HG03196 (cell line): ENCODE measurements around the gene CHRM4.
"Not testable (repeated sequence)": the region's sequence is repeated elsewhere in the genome, so short reads cannot be mapped to it uniquely, and the experiment has no call there.

Experiments used
- ATAC-seq: cut with Tn5 transposase; IDR thresholded peaks from one replicate; pipeline ENCODE4 v1.9.1; 2021; ENCODE audit not compliant: unreplicated experiment

Gene CHRM4

DNA sequence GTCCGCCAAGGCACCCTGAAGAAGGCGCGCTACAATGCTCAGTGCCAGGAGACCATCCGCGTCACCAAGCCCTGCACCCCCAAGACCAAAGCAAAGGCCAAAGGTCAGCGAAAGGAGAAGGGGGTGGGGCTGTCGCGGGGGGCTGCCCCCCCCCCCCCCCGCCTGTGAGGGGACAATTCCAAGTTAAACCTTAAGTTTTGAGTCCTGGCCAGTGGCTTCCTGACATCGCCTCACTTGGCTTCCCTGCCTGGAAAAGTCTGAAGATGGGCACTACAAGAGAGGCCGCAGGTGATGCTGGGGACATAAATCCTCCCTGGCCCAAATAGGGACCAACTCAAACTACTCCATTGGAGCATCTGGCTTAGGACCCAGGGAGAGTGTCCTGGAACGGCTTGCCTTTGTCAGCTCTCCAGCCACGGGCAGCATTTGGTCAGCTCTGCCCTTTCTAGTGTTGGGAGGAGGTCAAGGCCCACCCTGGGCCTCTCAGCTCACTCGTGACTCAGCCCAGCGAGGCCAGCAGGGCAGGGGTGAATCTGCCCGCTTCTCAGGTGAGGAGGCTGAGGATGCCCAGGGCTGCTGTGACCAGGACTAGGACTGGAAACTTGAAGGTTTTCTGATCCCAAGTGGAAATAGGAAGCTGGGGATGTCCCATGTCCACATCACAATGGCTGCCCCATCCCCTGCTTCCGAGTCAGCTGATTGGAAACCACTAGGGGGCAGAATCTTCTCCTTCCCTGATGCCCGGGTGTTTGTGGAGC is 8.8 kb downstream of the CHRM4 start:
- ATAC-seq: no peak

DNA sequence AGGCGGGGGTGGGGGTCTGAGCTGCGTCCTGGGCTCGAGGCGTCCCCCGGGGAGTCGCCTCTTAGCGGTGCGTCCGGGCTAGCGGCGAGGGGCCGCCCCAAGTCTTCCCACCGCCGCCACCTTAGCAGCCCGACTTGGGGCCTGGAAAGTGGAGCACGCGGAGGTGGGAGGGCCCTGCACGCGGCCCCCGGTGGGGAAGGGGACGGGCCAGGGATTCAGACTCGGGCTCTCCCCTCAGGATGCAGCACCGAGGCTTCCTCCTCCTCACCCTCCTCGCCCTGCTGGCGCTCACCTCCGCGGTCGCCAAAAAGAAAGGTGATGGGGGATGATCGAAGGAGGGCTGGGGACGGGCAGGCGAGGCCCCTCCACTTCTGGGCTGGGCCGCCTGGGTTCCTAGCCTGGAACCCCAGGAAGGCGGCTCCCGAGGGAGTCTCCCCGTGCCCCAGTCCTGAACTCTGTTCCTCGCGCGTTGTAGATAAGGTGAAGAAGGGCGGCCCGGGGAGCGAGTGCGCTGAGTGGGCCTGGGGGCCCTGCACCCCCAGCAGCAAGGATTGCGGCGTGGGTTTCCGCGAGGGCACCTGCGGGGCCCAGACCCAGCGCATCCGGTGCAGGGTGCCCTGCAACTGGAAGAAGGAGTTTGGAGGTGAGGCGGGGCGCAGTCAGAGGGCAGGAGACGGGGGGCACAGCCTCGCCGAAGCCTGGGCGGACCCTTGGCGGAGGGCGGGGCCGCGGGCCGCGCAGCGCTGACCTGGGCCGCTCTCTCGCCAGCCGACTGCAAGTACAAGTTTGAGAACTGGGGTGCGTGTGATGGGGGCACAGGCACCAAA is 9.5 kb downstream of the CHRM4 start:
- ATAC-seq: no peak

DNA sequence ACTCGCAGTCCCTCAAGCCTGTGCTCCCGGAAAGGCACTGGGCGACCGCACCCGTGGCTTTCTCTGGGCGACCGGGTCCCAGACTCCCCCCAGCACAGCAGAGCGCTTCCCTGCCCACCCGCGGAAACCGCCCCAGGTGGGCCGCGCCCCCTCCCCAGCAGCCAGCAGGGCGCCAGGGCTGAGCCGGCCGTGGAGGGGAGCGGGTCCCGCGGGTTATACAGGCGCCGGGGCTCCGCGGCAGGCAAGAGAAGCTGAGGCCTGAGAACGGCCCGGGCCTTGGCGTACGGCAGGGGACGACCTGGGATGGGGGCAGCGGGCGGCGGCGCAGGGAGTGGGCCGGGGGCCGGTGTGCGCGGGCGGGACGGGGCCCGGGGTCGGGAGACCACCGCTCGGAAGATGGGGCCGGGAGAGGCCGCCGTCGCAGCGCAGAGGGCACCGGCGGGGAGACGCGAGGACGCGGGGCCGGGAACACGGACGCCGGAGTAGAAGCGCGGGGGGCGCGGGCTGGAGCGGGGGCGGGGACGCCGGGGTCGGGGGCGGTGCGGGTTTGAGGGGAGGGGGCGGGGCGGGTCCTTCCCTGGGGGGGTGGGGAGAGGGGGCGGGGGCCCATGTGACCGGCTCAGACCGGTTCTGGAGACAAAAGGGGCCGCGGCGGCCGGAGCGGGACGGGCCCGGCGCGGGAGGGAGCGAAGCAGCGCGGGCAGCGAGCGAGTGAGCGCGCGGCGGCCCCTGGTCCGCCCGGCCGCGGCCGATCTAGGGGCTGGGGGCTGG is 10.3 kb downstream of the CHRM4 start, which contains the start of gene MDK:
TSS of gene MDK (plus strand) at position 622 of the 771 bp plus-strand sequence. CDS start 389 bp downstream, outside the sequence.
- no peak for ATAC-seq

DNA sequence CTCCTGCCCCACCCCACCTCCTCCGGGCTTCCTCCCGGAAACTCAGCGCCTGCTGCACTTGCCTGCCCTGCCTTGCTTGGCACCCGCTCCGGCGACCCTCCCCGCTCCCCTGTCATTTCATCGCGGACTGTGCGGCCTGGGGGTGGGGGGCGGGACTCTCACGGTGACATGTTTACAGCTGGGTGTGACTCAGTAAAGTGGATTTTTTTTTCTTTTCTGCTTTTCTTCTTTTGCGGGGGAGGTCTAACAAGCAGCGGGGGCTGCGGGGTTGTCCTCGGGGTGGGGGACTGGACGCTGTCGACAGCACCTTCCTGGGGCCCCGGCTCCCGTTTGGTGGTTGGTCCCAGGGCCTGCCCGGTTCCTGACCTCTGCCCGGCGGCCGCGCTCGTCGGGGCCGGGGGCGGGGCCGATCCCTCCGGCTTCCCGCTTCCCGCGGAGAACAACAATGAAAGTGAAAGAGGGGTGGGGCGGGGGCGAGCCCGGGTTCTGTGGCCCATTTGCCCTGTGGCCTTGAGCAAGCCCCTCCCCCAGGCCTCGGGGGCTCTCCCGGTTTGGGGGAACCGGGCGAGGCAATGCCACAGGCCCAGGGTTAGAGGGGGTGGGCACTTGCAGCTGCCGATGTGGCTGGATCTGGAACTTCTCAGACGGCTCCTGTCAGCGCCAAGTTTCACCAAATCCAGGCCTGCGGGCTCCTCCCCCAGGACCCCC is 11.1 kb downstream of the CHRM4 start:
- ATAC-seq: no peak

DNA sequence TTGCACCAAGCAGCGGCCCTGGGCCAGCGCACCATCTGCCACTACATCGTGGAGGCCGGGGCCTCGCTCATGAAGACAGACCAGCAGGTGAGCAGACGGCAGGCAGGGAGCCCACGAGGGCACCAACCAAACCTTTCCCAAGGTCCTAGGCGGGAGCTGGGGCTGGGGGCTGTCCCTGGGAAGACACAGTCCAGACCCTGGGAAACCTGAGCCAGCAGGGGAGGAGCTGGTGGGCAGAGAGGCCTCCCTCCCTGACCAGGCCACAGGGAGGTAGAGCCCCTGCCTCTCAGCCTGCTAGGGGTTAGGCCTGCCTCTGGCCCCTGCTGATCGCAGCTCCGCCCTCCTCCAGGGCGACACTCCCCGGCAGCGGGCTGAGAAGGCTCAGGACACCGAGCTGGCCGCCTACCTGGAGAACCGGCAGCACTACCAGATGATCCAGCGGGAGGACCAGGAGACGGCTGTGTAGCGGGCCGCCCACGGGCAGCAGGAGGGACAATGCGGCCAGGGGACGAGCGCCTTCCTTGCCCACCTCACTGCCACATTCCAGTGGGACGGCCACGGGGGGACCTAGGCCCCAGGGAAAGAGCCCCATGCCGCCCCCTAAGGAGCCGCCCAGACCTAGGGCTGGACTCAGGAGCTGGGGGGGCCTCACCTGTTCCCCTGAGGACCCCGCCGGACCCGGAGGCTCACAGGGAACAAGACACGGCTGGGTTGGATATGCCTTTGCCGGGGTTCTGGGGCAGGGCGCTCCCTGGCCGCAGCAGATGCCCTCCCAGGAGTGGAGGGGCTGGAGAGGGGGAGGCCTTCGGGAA is 11.9 kb downstream of the CHRM4 start:
- not testable (repeated sequence) for ATAC-seq

DNA sequence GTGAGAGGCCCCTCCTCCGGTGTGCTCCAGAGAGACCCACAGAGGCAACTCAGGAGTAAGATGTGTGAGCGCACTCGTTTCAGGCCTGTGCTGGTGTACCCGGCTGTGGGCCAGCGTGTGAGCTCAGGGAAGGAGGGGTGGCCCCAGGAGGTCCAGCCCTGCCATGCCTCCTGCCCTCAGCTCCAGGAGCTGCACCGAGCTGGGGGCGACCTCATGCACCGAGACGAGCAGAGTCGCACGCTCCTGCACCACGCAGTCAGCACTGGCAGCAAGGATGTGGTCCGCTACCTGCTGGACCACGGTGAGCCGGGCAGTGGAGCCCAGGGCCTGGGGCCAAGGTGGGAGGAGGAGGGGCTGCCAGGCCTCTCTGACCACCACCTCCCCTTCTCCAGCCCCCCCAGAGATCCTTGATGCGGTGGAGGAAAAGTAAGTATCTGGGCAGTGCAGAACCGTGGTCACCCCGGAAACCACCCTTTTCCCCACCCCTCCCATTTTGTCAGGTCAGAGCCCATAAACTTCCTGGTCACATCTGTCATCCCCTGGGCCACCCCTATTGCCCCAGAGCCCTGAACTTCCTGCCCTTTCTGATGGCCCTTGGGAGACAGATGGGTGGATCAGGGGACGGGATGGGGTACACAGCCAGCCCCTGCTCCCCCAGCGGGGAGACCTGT is 12.6 kb downstream of the CHRM4 start:
- ATAC-seq: no peak

DNA sequence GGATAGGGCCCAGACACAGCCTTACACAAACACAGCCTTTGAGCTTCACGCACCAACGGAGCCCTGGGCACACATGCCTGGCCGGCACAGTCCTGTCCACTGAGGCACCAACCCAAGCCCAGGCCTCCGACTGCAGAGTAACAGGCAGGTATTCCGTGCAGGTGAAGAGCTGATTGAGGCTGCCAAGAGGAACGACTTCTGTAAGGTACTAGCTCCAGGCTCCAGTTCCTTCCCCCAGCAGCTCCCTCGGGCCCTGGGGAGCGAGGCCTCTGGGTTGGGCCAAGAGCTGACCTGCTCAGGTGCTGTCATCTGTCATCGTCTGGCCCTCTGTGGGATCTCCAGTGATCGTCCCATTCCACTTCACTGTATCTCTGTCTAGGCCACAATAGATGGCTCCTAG is 13.3 kb downstream of the CHRM4 start:
- no peak for ATAC-seq

DNA sequence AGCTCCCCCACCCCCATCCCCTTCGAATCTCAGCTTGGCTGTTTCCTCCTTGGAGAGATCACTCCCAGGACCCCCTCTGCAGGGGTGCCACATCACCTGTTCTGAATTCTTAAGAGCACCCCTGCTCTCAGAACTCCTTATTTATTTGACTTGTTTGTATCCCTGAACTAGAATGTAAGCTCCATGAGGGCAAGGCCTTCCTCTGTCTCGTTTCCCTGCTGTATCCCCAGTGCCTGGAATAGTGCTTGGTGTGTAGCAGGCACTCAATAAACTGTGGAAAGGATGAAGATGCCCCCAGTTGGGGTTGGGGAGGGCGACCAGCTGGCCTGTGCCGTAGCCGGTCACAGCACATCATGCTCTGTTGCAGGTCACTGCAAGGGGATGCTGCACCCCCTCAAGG is 13.7 kb downstream of the CHRM4 start:
- no peak for ATAC-seq

DNA sequence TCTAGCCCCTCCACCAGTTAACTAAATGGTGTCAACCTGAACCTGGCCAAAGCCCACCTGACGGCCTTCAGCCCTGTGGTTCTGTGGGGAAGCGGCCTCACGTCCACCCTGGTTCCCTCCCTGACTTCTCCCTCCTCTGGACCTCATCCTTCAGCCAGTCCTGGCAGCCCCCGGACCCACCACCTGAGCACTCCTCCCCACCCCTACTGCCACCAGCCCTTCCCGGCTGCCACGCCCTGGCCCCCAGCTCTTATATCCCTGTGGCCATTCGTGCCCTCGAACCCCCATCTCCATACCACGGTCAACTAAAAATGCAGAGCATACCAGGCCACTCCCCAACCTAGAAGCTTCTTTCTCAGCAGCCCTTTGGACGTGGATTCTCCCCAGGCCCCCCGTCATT is 14.3 kb downstream of the CHRM4 start:
- ATAC-seq: no peak

DNA sequence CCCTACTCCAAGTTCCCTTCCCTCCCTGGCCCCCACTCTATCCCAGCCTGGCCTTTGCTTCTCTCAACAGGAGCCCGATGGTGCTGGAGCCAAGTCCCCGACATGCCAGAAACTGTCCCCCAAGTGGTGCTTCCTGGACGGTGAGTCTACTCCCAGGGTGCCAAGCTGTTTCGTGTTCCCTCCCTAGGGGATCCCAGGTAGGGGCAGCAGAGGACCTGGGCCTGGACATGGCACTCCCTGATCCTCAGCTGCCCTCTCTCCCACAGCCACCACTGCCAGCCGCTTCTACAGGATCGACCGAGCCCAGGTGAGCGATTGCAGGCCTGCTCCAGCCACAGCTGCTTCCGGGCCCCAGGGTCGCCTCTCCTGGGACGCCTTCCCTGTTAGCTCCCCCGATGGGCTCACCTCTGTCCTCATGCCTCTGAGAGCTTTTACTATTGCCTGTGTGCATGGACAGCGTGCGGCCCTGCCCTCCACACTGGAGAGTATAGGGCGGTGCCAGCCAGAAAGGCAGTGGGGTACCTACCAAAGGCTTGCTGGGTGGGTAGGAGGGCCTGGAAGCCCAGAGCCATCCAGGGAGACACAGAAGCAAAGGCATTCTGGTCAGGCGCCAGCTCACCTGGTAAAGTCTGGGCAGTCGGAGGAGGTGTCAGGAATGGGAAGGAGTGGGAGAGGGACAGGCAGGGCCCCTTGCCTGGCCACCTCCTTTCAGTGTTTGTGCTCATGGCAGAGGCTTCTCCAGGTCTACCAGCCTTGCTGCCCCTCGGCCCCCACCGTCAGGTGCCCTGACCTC is 15.1 kb downstream of the CHRM4 start:
- no peak for ATAC-seq

DNA sequence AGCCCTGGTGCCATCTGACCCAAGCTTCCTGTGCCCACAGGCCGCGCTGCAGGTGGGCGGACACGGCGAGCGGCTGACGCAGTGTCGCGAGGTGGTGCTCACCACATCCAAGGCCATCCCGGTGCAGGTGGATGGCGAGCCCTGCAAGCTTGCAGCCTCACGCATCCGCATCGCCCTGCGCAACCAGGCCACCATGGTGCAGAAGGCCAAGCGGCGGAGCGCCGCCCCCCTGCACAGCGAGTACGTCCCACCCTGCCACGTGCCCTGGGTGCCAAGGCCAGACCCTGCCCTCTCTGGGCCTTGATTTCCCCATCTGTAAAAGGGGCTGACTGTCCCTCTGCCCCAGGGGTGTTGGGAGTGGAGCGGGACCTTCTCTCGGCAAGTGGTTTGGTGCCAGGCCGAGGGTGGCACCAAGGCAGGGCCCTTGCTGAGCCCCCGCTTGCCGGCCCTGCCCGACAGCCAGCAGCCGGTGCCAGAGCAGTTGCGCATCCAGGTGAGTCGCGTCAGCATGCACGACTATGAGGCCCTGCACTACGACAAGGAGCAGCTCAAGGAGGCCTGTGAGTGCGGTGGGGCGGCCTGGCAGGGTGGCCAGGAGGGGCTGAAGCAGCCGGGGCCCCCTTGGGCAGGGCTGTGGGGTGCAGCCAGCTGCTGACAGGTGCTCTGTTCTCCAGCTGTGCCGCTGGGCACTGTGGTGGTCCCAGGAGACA is 16.0 kb downstream of the CHRM4 start:
- ATAC-seq: no peak

DNA sequence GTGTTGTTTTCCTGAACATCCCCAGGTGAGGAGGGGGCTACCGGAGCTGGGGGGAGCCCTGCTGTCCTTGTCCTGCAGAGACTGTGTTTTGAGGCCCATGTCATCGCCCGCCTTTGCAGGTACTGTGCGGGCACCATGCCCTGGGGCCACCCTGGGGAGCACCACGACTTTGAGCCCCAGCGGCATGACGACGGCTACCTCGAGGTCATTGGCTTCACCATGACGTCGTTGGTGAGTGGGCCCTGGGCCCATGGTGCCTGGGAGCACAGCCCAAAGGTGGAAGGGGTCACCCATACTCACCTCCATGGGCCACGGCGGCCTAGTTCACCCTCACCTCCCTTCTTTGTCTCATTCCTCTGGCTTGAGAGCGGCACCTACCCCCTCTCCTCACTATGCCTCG is 16.8 kb downstream of the CHRM4 start:
- no peak for ATAC-seq

DNA sequence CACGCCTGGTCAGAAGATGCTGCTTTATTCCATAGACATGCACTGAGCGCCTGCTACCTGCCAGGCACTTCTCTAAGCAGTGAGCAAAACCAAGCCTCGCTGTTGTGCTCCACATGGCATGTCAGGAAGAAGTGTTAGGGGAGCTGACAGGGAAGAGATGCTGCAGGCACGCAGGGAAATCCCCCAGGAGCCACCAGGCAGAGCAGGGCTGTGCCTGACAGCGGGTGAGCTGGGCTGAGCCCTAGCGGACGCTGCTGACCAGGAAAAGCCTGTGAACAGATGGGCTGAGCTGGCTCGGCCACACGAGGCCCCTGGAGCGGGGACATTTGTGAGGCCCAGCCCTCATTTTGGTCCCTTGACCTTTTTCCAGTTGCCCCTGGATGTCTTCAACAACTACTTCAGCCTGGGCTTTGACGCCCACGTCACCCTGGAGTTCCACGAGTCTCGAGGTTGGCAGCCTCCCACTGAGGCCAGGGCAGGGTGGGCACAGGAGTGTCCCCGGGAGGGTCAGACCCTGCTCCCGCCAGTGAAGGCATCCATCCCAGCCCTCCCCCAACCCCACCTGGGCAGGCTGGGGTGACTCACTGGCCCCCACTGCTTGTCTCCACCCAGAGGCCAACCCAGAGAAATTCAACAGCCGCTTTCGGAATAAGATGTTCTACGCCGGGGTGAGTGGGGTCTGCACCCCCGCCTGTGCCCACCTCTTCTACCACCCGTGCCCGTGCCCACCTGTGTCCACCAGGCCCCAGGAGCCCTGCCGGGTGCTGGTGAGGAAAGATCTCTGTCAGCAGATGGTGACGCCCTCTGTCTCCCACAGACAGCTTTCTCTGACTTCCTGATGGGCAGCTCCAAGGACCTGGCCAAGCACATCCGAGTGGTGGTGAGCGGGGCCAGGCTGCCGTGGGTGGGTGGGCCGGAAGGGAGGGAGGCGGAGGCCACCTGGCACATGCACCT is 17.5 kb downstream of the CHRM4 start:
- ATAC-seq: no peak

DNA sequence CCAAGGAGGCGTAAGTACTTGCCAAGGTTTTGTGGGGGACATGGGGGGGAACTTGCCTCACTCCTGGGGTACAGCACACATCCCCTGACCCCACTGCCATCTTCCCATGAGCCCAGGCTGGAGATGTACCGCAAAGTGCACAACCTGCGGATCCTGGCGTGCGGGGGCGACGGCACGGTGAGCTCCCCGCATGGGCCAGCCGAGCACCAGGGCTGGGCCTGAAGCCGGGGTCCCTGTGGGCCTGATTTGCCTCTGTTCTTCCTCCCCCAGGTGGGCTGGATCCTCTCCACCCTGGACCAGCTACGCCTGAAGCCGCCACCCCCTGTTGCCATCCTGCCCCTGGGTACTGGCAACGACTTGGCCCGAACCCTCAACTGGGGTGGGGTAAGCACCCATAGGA is 19.1 kb downstream of the CHRM4 start:
- not testable (repeated sequence) for ATAC-seq

DNA sequence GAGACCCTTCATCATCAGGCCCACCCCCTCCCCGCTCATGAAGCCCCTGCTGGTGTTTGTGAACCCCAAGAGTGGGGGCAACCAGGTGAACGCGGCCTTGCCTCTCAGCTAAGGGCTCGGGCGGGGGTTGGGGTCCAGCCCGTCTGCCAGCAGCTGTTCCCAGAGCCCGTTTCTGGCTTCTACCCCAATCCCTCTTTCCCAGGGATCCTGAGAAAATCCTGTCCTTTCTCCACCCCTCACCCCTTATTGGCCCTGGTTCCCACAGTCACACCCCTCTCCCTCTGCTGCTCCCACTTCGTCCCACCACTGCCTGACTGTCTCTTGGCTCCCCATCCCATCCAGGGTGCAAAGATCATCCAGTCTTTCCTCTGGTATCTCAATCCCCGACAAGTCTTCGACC is 19.5 kb downstream of the CHRM4 start:
- ATAC-seq: no peak

DNA sequence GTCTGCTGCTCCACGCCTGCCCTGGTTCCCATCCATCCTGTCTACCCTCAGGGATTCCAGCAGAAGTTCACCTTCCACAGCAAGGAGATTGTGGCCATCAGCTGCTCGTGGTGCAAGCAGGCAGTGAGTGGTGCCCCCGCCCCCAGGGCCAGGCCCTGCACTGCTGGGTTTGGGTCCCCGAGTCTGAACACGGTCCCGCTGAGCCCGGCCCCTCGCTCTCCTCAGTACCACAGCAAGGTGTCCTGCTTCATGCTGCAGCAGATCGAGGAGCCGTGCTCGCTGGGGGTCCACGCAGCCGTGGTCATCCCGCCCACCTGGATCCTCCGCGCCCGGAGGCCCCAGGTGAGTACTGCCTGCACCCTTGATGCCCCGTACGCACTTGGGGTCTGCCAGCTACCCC is 20.3 kb downstream of the CHRM4 start:
- not testable (repeated sequence) for ATAC-seq

DNA sequence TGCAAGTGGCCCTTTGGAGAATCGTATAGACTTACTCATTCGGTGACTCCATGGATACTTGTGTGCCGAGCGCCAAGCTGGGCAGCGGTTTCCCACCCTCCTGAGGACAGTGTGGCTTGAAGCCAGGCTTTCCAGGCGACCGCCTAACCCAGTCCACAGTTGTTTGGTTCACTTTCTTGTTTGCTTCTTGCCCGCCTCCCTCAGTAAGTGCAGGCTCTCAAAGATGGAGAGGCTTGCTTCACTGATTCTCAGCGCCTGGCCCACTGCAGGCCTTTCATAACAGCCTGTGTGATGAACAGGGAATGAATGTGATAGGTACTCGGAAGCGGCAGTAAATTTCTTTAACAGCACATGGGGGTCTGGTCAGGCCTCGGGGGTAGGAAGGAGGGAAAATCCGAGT is 21.3 kb downstream of the CHRM4 start:
- no peak for ATAC-seq
